Progenitor cell of endocrine pancreas (in vitro differentiated cells): ENCODE data around the gene CD177. TPM values are rescaled to one million over a fixed set of nuclear protein-coding genes. Genes with fewer than 3 reads are reported as not detected.

ENCODE experiments used
- DNase-seq: peaks from one replicate; pipeline ENCODE4 v3.0.0; 2021; ENCODE audit warnings: low spot score; ENCODE audit not compliant: unreplicated experiment
- H3K27ac Mint-ChIP-seq: 2 replicates; pipeline ENCODE4 v1.8.0; 2021; ENCODE audit warnings: mild to moderate bottlenecking, moderate library complexity, mixed read lengths
- H3K27me3 Mint-ChIP-seq: 2 replicates; pipeline ENCODE4 v1.8.0; 2021; ENCODE audit warnings: mixed read lengths
- H3K36me3 Mint-ChIP-seq: 2 replicates; pipeline ENCODE4 v1.8.0; 2022; ENCODE audit warnings: mixed read lengths; ENCODE audit not compliant: insufficient read depth
- H3K4me1 Mint-ChIP-seq: 2 replicates; pipeline ENCODE4 v1.8.0; 2021; ENCODE audit warnings: low read depth, mixed read lengths
- H3K4me3 Mint-ChIP-seq: 2 replicates; pipeline ENCODE4 v1.8.0; 2021; ENCODE audit warnings: low read depth, mild to moderate bottlenecking, moderate library complexity, mixed read lengths
- H3K9me3 Mint-ChIP-seq: 2 replicates; pipeline ENCODE4 v1.8.0; 2021; ENCODE audit warnings: low read depth, mixed read lengths
- total RNA-seq: library from RNA; stranded (reverse); gene quantifications from 2 replicates; pipeline ENCODE4 v1.2.1, GENCODE V29; 2021
- TF ChIP-seq, protein P1 (sequence below): fragments of 200-600 bp; sonication (generic); IDR thresholded peaks from one replicate; pipeline ENCODE4 v1.5.0; 2021; ENCODE audit warnings: antibody characterized with exemption, mild to moderate bottlenecking; ENCODE audit not compliant: unreplicated experiment

CD177 gene
- total RNA-seq, 1 donor from 2014 or later, result not detected

DNA sequence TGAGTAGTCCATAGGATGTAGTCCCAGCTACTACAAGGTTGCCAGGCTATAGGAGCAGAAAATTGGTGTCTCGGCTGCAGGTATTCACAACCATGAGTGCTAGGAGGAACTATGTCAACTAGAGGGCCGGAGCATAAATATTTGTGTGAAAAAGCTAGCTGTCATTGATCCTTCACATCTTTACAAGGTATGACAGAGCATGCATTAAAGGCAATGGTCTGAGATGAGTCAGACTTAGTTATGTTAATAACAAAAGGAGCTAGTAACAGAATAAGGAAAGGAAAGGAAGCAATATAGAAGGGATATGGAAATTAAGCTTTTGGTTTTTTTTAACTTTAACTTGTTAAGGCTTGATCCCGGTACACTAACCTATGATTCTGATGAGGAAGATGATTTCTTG is 43.3 kb upstream of the CD177 start:
- no peaks in the 10 kb centered on the region for H3K27me3 Mint-ChIP-seq
- DNase-seq, result no peak
- no peak overlapping the region for H3K27ac Mint-ChIP-seq
- H3K36me3 Mint-ChIP-seq, result peaks cover 1% of the 10 kb centered on the region
- no peak overlapping the region for H3K4me3 Mint-ChIP-seq
- TF ChIP-seq, protein P1, sequence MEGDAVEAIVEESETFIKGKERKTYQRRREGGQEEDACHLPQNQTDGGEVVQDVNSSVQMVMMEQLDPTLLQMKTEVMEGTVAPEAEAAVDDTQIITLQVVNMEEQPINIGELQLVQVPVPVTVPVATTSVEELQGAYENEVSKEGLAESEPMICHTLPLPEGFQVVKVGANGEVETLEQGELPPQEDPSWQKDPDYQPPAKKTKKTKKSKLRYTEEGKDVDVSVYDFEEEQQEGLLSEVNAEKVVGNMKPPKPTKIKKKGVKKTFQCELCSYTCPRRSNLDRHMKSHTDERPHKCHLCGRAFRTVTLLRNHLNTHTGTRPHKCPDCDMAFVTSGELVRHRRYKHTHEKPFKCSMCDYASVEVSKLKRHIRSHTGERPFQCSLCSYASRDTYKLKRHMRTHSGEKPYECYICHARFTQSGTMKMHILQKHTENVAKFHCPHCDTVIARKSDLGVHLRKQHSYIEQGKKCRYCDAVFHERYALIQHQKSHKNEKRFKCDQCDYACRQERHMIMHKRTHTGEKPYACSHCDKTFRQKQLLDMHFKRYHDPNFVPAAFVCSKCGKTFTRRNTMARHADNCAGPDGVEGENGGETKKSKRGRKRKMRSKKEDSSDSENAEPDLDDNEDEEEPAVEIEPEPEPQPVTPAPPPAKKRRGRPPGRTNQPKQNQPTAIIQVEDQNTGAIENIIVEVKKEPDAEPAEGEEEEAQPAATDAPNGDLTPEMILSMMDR, result no peak
- H3K4me1 Mint-ChIP-seq, result no peaks in the 10 kb centered on the region
- H3K9me3 Mint-ChIP-seq, result peaks cover 61% of the 10 kb centered on the region

DNA sequence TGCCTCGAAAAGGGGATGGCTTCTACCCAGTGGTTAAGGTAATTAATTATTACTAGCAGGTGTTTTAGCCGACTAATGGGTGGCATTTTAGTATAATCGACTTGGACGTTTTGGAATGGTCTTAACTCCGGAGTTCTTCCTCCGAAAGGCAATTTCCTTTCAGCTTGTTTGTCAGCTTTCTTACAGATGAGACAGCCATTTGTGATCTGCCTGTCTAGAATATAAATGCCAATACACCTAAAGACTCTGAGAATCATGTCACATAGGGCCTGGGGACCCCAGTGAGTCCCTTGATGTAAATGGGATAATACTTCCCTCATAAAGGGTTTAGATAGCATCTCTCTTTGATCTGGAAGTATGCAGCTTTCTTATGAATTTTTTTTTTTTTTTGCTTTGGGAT is 42.2 kb upstream of the CD177 start:
- Mint-ChIP-seq H3K27me3 (no peaks in the 10 kb centered on the region), H3K36me3 (peaks cover 1% of the 10 kb centered on the region), H3K9me3 (peaks cover 64% of the 10 kb centered on the region), H3K27ac (no peak overlapping the region), H3K4me3 (no peak overlapping the region), H3K4me1 (no peaks in the 10 kb centered on the region)
- TF ChIP-seq, protein P1, result no peak
- no peak for DNase-seq

DNA sequence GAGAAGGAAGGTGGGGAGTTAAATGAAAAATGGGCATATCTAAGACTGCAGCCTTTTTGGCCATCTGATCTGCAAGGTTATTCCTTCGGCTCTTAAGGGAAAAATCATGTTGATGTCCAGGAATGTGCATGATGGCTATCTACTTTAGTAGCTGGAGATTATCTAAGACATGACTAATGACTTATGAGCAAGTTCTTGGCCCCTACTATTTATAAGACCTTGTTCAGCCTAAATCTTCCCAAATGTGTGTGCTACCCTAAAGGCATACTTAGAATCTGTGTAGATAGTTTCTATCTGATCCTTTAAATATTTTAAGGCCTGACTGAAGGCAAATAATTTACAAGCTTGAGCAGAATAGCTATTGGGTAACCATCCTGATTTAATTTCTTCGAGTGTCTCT is 41.8 kb upstream of the CD177 start:
- Mint-ChIP-seq H3K4me3 (no peak overlapping the region), H3K9me3 (peaks cover 66% of the 10 kb centered on the region), H3K4me1 (no peaks in the 10 kb centered on the region), H3K27ac (no peak overlapping the region), H3K36me3 (peaks cover 1% of the 10 kb centered on the region), H3K27me3 (no peaks in the 10 kb centered on the region)
- TF ChIP-seq, protein P1, result no peak
- DNase-seq, result no peak

DNA sequence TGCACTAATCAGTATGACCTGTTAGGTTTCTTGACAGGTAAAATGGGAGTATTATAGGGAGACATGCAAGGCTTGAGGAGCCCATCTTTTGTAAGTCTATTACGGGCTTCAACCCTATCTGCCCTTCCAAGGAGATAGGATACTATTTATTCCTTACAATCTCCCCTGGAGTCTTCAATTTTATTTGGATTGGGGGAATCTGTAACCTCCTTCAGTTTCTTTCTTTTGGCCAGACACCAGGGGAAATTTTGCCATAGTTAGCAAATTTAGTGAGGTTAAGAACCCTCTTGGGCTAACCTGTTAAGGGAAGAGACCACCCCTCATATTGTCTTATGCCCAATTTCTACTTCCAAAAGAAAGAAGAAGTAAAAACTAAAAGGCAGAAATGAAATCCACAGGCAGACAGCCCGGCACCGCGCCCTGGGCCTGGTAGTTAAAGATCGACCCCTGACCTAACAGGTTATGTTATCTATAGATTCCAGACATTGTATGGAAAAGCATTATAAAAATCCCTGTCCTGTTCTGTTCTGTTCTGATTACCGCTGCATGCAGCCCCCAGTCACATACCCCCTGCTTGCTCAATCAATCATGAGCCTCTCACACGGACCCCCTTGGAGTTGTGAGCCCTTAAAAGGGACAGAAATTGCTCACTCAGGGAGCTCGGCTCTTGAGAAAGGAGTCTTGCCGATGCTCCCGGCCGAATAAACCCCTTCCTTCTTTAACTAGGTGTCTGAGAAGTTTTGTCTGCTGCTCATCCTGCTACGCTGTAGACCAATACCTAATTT is 39.6 kb upstream of the CD177 start:
- Mint-ChIP-seq H3K27ac (no peak overlapping the region), H3K27me3 (no peaks in the 10 kb centered on the region), H3K4me1 (no peaks in the 10 kb centered on the region), H3K4me3 (no peak overlapping the region), H3K36me3 (peaks cover 1% of the 10 kb centered on the region), H3K9me3 (peaks cover 55% of the 10 kb centered on the region)
- no peak for DNase-seq
- TF ChIP-seq, protein P1, result no peak

DNA sequence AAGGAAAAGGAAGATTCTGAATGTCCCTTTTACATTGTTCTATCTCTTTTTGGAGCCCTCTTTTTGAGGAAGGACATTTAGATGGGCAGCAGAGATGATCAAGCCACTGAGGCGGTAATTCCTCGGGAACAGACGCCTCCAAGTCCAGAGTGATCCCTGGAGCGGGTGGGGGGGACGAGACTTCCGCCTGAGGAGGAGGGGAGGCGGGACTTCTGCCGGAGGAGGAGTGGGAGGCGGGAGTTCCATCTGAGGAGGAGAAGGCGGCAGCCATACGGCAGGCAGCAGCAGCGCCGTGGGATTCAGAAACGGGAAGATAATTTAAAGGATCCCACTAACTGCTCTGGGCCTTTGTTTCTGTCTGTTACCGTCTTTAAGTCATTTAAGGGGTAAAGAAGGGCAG is 37.6 kb upstream of the CD177 start:
- Mint-ChIP-seq H3K4me3 (no peak overlapping the region), H3K27me3 (no peaks in the 10 kb centered on the region), H3K4me1 (no peaks in the 10 kb centered on the region), H3K36me3 (peaks cover 1% of the 10 kb centered on the region), H3K27ac (no peak overlapping the region), H3K9me3 (peaks cover 42% of the 10 kb centered on the region)
- DNase-seq, result no peak
- TF ChIP-seq, protein P1, result no peak
